ENCODE results near the gene SOX5. TPM values are rescaled to one million over a fixed set of nuclear protein-coding genes. Genes with fewer than 3 reads are reported as not detected.

SOX5 gene
- polyA plus RNA-seq, 1 of the 3 experiments (the other 2 are of a cell fraction) = 0.21 TPM

GRCh38 chr12:23945249-23945648 lies 4.2 kb downstream of the SOX5 start:
- Histone ChIP-seq H3K9ac (no peak overlapping the region), H3K9me3 (no peaks in the 10 kb centered on the region), H3K4me2 (no peak overlapping the region), H2AFZ (ENCODE audit: low read depth) (no peak overlapping the region), H3K4me3 (ENCODE audit: low read depth in 2 of 2, low read length in 1 of 2) (no peak overlapping the region), H3F3A (replicated peaks; ENCODE audit: insufficient read depth) (no peaks in the 10 kb centered on the region), H3K36me3 (replicated peaks in 1 of 2; ENCODE audit: control insufficient read depth in 1 of 2, insufficient read depth in 2 of 2, low read length in 1 of 2) (no peaks in the 10 kb centered on the region), H3K79me2 (ENCODE audit: insufficient read depth) (no peaks in the 10 kb centered on the region), H3K4me1 (ENCODE audit: control insufficient read depth in 1 of 2, insufficient read depth in 2 of 2, low read depth in 1 of 2, low read length in 1 of 2) (no peaks in the 10 kb centered on the region; a peak in 1 of 4 replicates), H3K27me3 (ENCODE audit: insufficient read depth) (peaks cover 2% of the 10 kb centered on the region), H4K20me1 (ENCODE audit: insufficient read depth) (no peaks in the 10 kb centered on the region), H3K27ac (ENCODE audit: low read depth in 2 of 2, low read length in 1 of 2) (no peak overlapping the region), H3K9me2 (no peaks in the 10 kb centered on the region)
- ChIA-PET POLR2A (no interaction called here), CTCF (no interaction called here)
- TF ChIP-seq, protein P1, sequence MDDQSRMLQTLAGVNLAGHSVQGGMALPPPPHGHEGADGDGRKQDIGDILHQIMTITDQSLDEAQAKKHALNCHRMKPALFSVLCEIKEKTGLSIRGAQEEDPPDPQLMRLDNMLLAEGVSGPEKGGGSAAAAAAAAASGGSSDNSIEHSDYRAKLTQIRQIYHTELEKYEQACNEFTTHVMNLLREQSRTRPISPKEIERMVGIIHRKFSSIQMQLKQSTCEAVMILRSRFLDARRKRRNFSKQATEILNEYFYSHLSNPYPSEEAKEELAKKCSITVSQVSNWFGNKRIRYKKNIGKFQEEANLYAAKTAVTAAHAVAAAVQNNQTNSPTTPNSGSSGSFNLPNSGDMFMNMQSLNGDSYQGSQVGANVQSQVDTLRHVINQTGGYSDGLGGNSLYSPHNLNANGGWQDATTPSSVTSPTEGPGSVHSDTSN (IDR thresholded peaks at IDR 0.05) = no peak
- TF ChIP-seq FOXM1 (IDR thresholded peaks at IDR 0.05; ENCODE audit: low read depth) = no peak
- no peak for TF ChIP-seq RCOR1 (IDR thresholded peaks at IDR 0.05; ENCODE audit: low read length)
- no peak for TF ChIP-seq YY1 (IDR thresholded peaks at IDR 0.05; ENCODE audit: low read depth)
- no peak for TF ChIP-seq RAD21 (IDR thresholded peaks at IDR 0.05; ENCODE audit: low read length)
- no peak for TF ChIP-seq MXI1 (IDR thresholded peaks at IDR 0.05; ENCODE audit: low read depth, low read length)
- no peak for TF ChIP-seq SIN3A (IDR thresholded peaks at IDR 0.05; ENCODE audit: borderline replicate concordance, low read depth, low read length)
- no peak for TF ChIP-seq TAF1 (IDR thresholded peaks at IDR 0.05; ENCODE audit: borderline replicate concordance, low read depth, low read length)
- no peak for TF ChIP-seq ZBTB33 (IDR thresholded peaks at IDR 0.05; ENCODE audit: borderline replicate concordance, low read depth)
- no peak for TF ChIP-seq IRF3 (IDR thresholded peaks at IDR 0.05; ENCODE audit: low read depth, low read length)
- no peak for TF ChIP-seq FOXJ3 (CRISPR knock-in tag; IDR thresholded peaks at IDR 0.05)
- no peak for TF ChIP-seq USF2 (IDR thresholded peaks at IDR 0.05; ENCODE audit: borderline replicate concordance, low read depth, low read length)
- TF ChIP-seq GATA2 (CRISPR knock-in tag; IDR thresholded peaks at IDR 0.05) = no peak
- TF ChIP-seq, protein P2, sequence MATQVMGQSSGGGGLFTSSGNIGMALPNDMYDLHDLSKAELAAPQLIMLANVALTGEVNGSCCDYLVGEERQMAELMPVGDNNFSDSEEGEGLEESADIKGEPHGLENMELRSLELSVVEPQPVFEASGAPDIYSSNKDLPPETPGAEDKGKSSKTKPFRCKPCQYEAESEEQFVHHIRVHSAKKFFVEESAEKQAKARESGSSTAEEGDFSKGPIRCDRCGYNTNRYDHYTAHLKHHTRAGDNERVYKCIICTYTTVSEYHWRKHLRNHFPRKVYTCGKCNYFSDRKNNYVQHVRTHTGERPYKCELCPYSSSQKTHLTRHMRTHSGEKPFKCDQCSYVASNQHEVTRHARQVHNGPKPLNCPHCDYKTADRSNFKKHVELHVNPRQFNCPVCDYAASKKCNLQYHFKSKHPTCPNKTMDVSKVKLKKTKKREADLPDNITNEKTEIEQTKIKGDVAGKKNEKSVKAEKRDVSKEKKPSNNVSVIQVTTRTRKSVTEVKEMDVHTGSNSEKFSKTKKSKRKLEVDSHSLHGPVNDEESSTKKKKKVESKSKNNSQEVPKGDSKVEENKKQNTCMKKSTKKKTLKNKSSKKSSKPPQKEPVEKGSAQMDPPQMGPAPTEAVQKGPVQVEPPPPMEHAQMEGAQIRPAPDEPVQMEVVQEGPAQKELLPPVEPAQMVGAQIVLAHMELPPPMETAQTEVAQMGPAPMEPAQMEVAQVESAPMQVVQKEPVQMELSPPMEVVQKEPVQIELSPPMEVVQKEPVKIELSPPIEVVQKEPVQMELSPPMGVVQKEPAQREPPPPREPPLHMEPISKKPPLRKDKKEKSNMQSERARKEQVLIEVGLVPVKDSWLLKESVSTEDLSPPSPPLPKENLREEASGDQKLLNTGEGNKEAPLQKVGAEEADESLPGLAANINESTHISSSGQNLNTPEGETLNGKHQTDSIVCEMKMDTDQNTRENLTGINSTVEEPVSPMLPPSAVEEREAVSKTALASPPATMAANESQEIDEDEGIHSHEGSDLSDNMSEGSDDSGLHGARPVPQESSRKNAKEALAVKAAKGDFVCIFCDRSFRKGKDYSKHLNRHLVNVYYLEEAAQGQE (IDR thresholded peaks at IDR 0.05; ENCODE audit: low read depth, low read length) = no peak
- TF ChIP-seq JUND (IDR thresholded peaks at IDR 0.05) = no peak
- TF ChIP-seq SMC3 (IDR thresholded peaks at IDR 0.05; ENCODE audit: low read depth, low read length) = no peak
- TF ChIP-seq NFIC (IDR thresholded peaks at IDR 0.05; ENCODE audit: borderline replicate concordance) = no peak
- TF ChIP-seq NRF1 (IDR thresholded peaks at IDR 0.05; ENCODE audit: low read depth, low read length) = no peak
- TF ChIP-seq POLR2AphosphoS5 (IDR thresholded peaks at IDR 0.05; ENCODE audit: low read depth, low read length) = no peak
- 79% methylated on average over 2 of the region's 2 CpGs for WGBS (ENCODE audit: low lambda C conversion rate)
- DNase-seq = no peak

Data from SK-N-SH (cell line).